H1 (cell line): ENCODE data around the gene DDHD1. TPM values are rescaled to one million over a fixed set of nuclear protein-coding genes. Genes with fewer than 3 reads are reported as not detected.

Experiments
- CREB1 ChIP-seq: IDR thresholded peaks from 2 replicates; pipeline ENCODE4 v1.6.1; 2012; ENCODE audit warnings: inconsistent platforms
- GTF2F1 ChIP-seq: IDR thresholded peaks from 2 replicates; pipeline ENCODE4 v1.6.1; 2012; ENCODE audit warnings: low read depth, low read length, improper control_type of control experiment, borderline replicate concordance
- MAFK ChIP-seq: IDR thresholded peaks from 2 replicates; pipeline ENCODE4 v1.6.1; 2012; ENCODE audit warnings: low read depth, mild to moderate bottlenecking, improper control_type of control experiment, low read length
- POLR2AphosphoS5 ChIP-seq: IDR thresholded peaks from 2 replicates; pipeline ENCODE4 v1.6.1; 2011; ENCODE audit warnings: low read depth, low read length
- RBBP5 ChIP-seq: IDR thresholded peaks from 2 replicates; pipeline ENCODE4 v1.7.1; 2012; ENCODE audit warnings: low read depth, mild to moderate bottlenecking, inconsistent platforms, low read length, moderate library complexity, borderline replicate concordance
- RFX5 ChIP-seq: IDR thresholded peaks from 2 replicates; pipeline ENCODE4 v1.6.1; 2011; ENCODE audit warnings: low read depth, low read length, improper control_type of control experiment, borderline replicate concordance
- polyA plus RNA-seq, 7 experiments: library from polyadenylated mRNA; depleted of rRNA in 3 of 7; stranded (reverse) in 5 of 7; unstranded in 2 of 7; fragments of >200 nt in 5 of 7; fragments of 200-250 nt in 2 of 7; gene quantifications; 1 replicate in 5 of 7; 2 replicates in 1 of 7; 4 replicates in 1 of 7; pipeline versions ENCODE4 v1.2.1 to v1.2.3, GENCODE V29; 2011 to 2013; ENCODE audit warnings: missing spikeins in 2 of 7, mixed read lengths in 2 of 7
- total RNA-seq: library from RNA; stranded (reverse); fragmentation: NEBNext Ultra II Directional; extraction: Animal tissue kit (Norgen Biotek cat#: 25700); gene quantifications from 2 replicates; pipeline ENCODE4 v1.2.1, GENCODE V29; 2021

DDHD1 gene
- total and polyA plus RNA-seq, 2 of the 8 experiments (the other 6 are each of a cell fraction or from before 2014, with no cell fraction given) = 3.6 to 16.0 TPM

DNA sequence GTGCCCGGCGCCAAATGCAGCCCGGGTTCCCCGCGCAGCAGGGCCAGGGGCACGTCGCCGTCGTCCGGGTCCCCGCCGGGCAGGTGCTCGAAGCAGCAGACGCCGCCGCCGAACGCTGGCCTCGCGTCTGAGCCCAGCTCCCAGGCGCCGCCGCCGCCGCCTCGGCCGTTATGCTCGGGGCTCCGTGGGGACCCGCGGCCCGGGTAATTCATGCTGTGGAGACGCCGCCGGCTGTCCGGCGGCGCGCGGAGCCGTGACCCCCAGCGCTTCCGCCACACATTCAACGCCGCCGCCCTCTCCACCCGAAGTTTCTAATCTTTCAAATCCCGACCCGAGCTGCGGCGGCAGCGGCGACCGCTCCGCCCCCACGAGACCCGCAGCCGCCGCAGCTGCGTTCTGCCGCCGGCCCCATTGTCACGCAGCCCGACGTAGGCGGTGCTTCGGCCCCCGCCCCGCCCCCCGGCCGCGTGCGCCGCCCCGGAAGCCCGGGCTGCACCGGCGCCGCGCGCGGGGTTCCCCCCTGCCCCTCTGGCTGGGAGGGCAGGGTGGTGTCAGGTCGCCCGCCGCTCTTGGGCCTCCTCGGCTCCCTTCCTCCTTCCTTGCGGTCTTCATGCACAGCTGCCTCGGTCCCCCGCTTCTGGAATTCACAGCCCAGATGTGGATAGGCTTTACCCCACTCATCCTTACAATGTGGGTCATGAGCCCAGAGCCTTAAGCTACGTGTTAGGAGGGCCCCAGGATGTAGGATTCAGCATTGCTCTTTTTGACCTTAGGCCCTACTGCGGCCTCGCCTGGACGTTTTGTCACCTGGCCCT is at the start of gene DDHD1 (continued):
- TF ChIP-seq POLR2AphosphoS5 (peak; percentile 33), MAFK (no peak), CREB1 (0 out of 2 replicates have a peak, but pooled peaks have one; percentile 24), RBBP5 (peak; percentile 48; the same call in 1 of the 2 replicates), GTF2F1 (no peak), RFX5 (no peak)
